Uterus (tissue), 2 donors: ENCODE data around the gene DOCK1.

ENCODE experiments used
- CTCF ChIP-seq, 4 experiments: fragments of 200-600 bp in 2 of 4; fragments of 450-650 bp in 2 of 4; sonication (generic) in 2 of 4; IDR thresholded peaks; one replicate each; pipeline ENCODE4 v1.5.1; 2016 to 2019; ENCODE audit warnings: antibody characterized with exemption in 4 of 4, mild to moderate bottlenecking in 2 of 4, moderate library complexity in 1 of 4
- POLR2A ChIP-seq, 2 donors: fragments of 450-650 bp; IDR thresholded peaks; one replicate each; pipeline ENCODE4 v1.6.1; 2016; ENCODE audit warnings: antibody characterized with exemption in 2 of 2, mild to moderate bottlenecking in 1 of 2, moderate library complexity in 1 of 2

- TF ChIP-seq CTCF (IDR thresholded peaks at IDR 0.05) (no peak), POLR2A (IDR thresholded peaks at IDR 0.05) (no peak)
Measured at GRCh38 chr10:127012071-127012768, 107.0 kb downstream of the DOCK1 start.
